ENCODE data around the gene MVB12A. TPM values are rescaled to one million over a fixed set of nuclear protein-coding genes. Genes with fewer than 3 reads are reported as not detected.

Gene MVB12A
- total and polyA plus RNA-seq, 9 of the 15 experiments (the other 6 are each of a cell fraction or from before 2014, with no cell fraction given) = 1.2 to 46.2 (median 22.4) TPM

DNA sequence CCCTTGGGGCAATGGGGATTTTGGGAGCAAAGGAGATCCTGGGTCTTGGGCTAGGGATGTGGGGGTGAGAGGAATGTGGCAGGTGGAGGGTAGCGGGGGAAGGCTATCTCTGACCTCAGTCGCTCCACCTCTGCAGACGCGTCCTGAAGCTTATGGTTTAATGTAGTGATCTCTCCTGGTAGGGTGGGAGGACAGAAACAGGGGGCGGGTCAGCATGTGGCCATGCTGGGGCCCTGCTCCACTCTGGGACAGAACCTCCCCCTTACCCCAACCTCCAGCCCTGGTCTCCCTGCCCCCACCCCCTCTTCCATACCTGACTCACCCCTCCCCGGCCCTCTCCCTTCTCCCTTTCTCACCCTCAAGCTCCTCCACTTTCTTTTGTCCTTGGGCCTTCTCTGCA, 15.8 kb upstream of the MVB12A start (continued):
- TF ChIP-seq, protein P1, sequence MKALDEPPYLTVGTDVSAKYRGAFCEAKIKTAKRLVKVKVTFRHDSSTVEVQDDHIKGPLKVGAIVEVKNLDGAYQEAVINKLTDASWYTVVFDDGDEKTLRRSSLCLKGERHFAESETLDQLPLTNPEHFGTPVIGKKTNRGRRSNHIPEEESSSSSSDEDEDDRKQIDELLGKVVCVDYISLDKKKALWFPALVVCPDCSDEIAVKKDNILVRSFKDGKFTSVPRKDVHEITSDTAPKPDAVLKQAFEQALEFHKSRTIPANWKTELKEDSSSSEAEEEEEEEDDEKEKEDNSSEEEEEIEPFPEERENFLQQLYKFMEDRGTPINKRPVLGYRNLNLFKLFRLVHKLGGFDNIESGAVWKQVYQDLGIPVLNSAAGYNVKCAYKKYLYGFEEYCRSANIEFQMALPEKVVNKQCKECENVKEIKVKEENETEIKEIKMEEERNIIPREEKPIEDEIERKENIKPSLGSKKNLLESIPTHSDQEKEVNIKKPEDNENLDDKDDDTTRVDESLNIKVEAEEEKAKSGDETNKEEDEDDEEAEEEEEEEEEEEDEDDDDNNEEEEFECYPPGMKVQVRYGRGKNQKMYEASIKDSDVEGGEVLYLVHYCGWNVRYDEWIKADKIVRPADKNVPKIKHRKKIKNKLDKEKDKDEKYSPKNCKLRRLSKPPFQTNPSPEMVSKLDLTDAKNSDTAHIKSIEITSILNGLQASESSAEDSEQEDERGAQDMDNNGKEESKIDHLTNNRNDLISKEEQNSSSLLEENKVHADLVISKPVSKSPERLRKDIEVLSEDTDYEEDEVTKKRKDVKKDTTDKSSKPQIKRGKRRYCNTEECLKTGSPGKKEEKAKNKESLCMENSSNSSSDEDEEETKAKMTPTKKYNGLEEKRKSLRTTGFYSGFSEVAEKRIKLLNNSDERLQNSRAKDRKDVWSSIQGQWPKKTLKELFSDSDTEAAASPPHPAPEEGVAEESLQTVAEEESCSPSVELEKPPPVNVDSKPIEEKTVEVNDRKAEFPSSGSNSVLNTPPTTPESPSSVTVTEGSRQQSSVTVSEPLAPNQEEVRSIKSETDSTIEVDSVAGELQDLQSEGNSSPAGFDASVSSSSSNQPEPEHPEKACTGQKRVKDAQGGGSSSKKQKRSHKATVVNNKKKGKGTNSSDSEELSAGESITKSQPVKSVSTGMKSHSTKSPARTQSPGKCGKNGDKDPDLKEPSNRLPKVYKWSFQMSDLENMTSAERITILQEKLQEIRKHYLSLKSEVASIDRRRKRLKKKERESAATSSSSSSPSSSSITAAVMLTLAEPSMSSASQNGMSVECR (CRISPR knock-in tag; IDR thresholded peaks at IDR 0.05) = no peak
- no peak for TF ChIP-seq HSF4 (CRISPR knock-in tag; IDR thresholded peaks at IDR 0.05; ENCODE audit: borderline replicate concordance)
- TF ChIP-seq FOXA1 (IDR thresholded peaks at IDR 0.05; ENCODE audit: borderline replicate concordance) = no peak
- no peak for TF ChIP-seq TEAD4 (IDR thresholded peaks at IDR 0.05; ENCODE audit: low read length)
- TF ChIP-seq TEAD4 (CRISPR knock-in tag; IDR thresholded peaks at IDR 0.05; ENCODE audit: borderline replicate concordance) = no peak
- no peak for TF ChIP-seq ZNF696 (CRISPR knock-in tag; conservative IDR thresholded peaks at IDR 0.05)
- peak; percentile 23; the same call in 1 of the 2 replicates for TF ChIP-seq PHTF2 (CRISPR knock-in tag; IDR thresholded peaks at IDR 0.05)
- no peak for TF ChIP-seq ZNF830 (CRISPR knock-in tag; IDR thresholded peaks at IDR 0.05)
- TF ChIP-seq, protein P2, sequence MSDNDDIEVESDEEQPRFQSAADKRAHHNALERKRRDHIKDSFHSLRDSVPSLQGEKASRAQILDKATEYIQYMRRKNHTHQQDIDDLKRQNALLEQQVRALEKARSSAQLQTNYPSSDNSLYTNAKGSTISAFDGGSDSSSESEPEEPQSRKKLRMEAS (CRISPR knock-in tag; IDR thresholded peaks at IDR 0.05) = no peak
- no peak for TF ChIP-seq HCFC1 (IDR thresholded peaks at IDR 0.05; ENCODE audit: low read depth, low read length)
- TF ChIP-seq, protein P3, sequence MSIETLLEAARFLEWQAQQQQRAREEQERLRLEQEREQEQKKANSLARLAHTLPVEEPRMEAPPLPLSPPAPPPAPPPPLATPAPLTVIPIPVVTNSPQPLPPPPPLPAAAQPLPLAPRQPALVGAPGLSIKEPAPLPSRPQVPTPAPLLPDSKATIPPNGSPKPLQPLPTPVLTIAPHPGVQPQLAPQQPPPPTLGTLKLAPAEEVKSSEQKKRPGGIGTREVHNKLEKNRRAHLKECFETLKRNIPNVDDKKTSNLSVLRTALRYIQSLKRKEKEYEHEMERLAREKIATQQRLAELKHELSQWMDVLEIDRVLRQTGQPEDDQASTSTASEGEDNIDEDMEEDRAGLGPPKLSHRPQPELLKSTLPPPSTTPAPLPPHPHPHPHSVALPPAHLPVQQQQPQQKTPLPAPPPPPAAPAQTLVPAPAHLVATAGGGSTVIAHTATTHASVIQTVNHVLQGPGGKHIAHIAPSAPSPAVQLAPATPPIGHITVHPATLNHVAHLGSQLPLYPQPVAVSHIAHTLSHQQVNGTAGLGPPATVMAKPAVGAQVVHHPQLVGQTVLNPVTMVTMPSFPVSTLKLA (conservative IDR thresholded peaks at IDR 0.05) = 0 out of 4 replicates have a peak, but pooled peaks of 1 of the 2 experiments have one; percentile 15
- TF ChIP-seq, protein P4, sequence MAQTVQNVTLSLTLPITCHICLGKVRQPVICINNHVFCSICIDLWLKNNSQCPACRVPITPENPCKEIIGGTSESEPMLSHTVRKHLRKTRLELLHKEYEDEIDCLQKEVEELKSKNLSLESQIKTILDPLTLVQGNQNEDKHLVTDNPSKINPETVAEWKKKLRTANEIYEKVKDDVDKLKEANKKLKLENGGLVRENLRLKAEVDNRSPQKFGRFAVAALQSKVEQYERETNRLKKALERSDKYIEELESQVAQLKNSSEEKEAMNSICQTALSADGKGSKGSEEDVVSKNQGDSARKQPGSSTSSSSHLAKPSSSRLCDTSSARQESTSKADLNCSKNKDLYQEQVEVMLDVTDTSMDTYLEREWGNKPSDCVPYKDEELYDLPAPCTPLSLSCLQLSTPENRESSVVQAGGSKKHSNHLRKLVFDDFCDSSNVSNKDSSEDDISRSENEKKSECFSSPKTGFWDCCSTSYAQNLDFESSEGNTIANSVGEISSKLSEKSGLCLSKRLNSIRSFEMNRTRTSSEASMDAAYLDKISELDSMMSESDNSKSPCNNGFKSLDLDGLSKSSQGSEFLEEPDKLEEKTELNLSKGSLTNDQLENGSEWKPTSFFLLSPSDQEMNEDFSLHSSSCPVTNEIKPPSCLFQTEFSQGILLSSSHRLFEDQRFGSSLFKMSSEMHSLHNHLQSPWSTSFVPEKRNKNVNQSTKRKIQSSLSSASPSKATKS (CRISPR knock-in tag; IDR thresholded peaks at IDR 0.05) = no peak
- 0 out of 2 replicates have a peak, but pooled peaks have one; percentile 27 for TF ChIP-seq EGR1 (conservative IDR thresholded peaks at IDR 0.05)
- no peak for TF ChIP-seq ZNF707 (CRISPR knock-in tag; conservative IDR thresholded peaks at IDR 0.05)
- no peak for TF ChIP-seq RBM39 (optimal IDR thresholded peaks at IDR 0.05; ENCODE audit: low read depth, low read length)
- TF ChIP-seq JUND (IDR thresholded peaks at IDR 0.05; ENCODE audit: borderline replicate concordance, low read depth, low read length) = no peak
- TF ChIP-seq JUND (tag; IDR thresholded peaks at IDR 0.05; ENCODE audit: borderline replicate concordance, low read depth, low read length) = no peak
- TF ChIP-seq BDP1 (IDR thresholded peaks at IDR 0.05; ENCODE audit: insufficient read depth, insufficient read length) = no peak
- TF ChIP-seq ZEB2 (IDR thresholded peaks at IDR 0.05) = no peak
- TF ChIP-seq ARID2 (IDR thresholded peaks at IDR 0.05) = no peak
